Astrocyte (in vitro differentiated cells and primary cell): ENCODE results near the gene DNAJB6. TPM values are rescaled to one million over a fixed set of nuclear protein-coding genes. Genes with fewer than 3 reads are reported as not detected.

Source experiments
- DNase-seq: peaks from one replicate; pipeline ENCODE4 v3.0.0-alpha.2; 2010; ENCODE audit warnings: low read depth
- FAIRE-seq: peaks from 2 replicates; lab custom pipeline; 2011; peaks lifted over from hg19 to GRCh38; lab: Jason Lieb, UNC
- H2AFZ ChIP-seq: 2 replicates; pipeline ENCODE4 v1.6.0; 2012; ENCODE audit warnings: low read depth, low read length, inconsistent platforms
- H3K27ac ChIP-seq: 2 replicates; pipeline ENCODE4 v1.5.1; 2011; ENCODE audit warnings: low read depth, low read length, inconsistent platforms
- H3K27me3 ChIP-seq: 2 replicates; pipeline ENCODE4 v1.6.0; 2011; ENCODE audit warnings: low read length, inconsistent platforms; ENCODE audit not compliant: insufficient read depth
- H3K36me3 ChIP-seq: 2 replicates; pipeline ENCODE4 v1.5.1; 2011; ENCODE audit warnings: low read length, inconsistent platforms; ENCODE audit not compliant: insufficient read depth
- H3K4me1 ChIP-seq: 2 replicates; pipeline ENCODE4 v1.5.1; 2011; ENCODE audit warnings: low read length, inconsistent platforms; ENCODE audit not compliant: insufficient read depth
- H3K4me2 ChIP-seq: 2 replicates; pipeline ENCODE4 v1.6.0; 2012; ENCODE audit warnings: low read length, inconsistent platforms
- H3K4me3 ChIP-seq: 2 replicates; pipeline ENCODE4 v1.5.1; 2011; ENCODE audit warnings: low read depth, mild to moderate bottlenecking, low read length, inconsistent platforms; ENCODE audit not compliant: insufficient read depth
- H3K79me2 ChIP-seq: 2 replicates; pipeline ENCODE4 v1.6.0; 2012; ENCODE audit warnings: mild to moderate bottlenecking, low read length, inconsistent platforms; ENCODE audit not compliant: insufficient read depth
- H3K9ac ChIP-seq: 2 replicates; pipeline ENCODE4 v1.6.0; 2012; ENCODE audit warnings: mild to moderate bottlenecking, low read length, inconsistent platforms
- H3K9me3 ChIP-seq: 2 replicates; pipeline ENCODE4 v1.5.1; 2012; ENCODE audit warnings: low read depth, mild to moderate bottlenecking, low read length, inconsistent platforms; ENCODE audit not compliant: insufficient read depth
- H4K20me1 ChIP-seq: 2 replicates; pipeline ENCODE4 v1.6.0; 2012; ENCODE audit warnings: low read length, inconsistent platforms; ENCODE audit not compliant: insufficient read depth
- H3K27ac Mint-ChIP-seq: one replicate; pipeline ENCODE4 v1.8.0; 2021; ENCODE audit warnings: mild to moderate bottlenecking, mixed read lengths; ENCODE audit not compliant: unreplicated experiment
- H3K27me3 Mint-ChIP-seq: one replicate; pipeline ENCODE4 v1.8.0; 2021; ENCODE audit warnings: low read depth, mixed read lengths; ENCODE audit not compliant: unreplicated experiment
- H3K36me3 Mint-ChIP-seq: one replicate; pipeline ENCODE4 v1.8.0; 2021; ENCODE audit warnings: low read depth, mixed read lengths; ENCODE audit not compliant: unreplicated experiment
- H3K4me1 Mint-ChIP-seq: one replicate; pipeline ENCODE4 v1.8.0; 2021; ENCODE audit warnings: low read depth, mixed read lengths; ENCODE audit not compliant: unreplicated experiment
- H3K4me3 Mint-ChIP-seq: one replicate; pipeline ENCODE4 v1.8.0; 2021; ENCODE audit warnings: mild to moderate bottlenecking, moderate library complexity, mixed read lengths; ENCODE audit not compliant: unreplicated experiment
- H3K9me3 Mint-ChIP-seq: one replicate; pipeline ENCODE4 v1.8.0; 2021; ENCODE audit warnings: mild to moderate bottlenecking, mixed read lengths; ENCODE audit not compliant: unreplicated experiment
- CTCF ChIP-seq: IDR thresholded peaks from 2 replicates; pipeline ENCODE4 v1.5.1; 2011; ENCODE audit warnings: low read depth, mild to moderate bottlenecking, inconsistent platforms, low read length, moderate library complexity; ENCODE audit not compliant: insufficient read depth
- EZH2 ChIP-seq: IDR thresholded peaks from 2 replicates; pipeline ENCODE4 v1.6.1; 2012; ENCODE audit warnings: mild to moderate bottlenecking, low read length, inconsistent platforms; ENCODE audit not compliant: insufficient read depth
- total RNA-seq: library from RNA; stranded (reverse); gene quantifications from 2 replicates; pipeline ENCODE4 v1.2.1, GENCODE V29; 2021

The DNAJB6 gene
- total RNA-seq, 1 donor from 2014 or later = 179 TPM

GRCh38 chr7:157372300-157373232, 35.8 kb downstream of the DNAJB6 start:
- Histone ChIP-seq H3K4me1 (no peaks in the 10 kb centered on the region), H3K79me2 (peaks cover 93% of the 10 kb centered on the region), H3K27ac (no peak overlapping the region), H3K4me2 (no peak overlapping the region), H2AFZ (no peak overlapping the region), H3K9me3 (no peaks in the 10 kb centered on the region), H3K27me3 (no peaks in the 10 kb centered on the region), H3K4me3 (no peak overlapping the region), H4K20me1 (peaks cover 95% of the 10 kb centered on the region), H3K9ac (no peak overlapping the region), H3K36me3 (peaks cover 35% of the 10 kb centered on the region)
- no peak for TF ChIP-seq EZH2
- no peak for TF ChIP-seq CTCF
- H3K27ac Mint-ChIP-seq = peak overlapping the region; percentile 4
- no peak overlapping the region for H3K4me3 Mint-ChIP-seq
- DNase-seq (no peak), FAIRE-seq (no peak)
- no peaks in the 10 kb centered on the region for H3K27me3 Mint-ChIP-seq
- peaks cover 44% of the 10 kb centered on the region for H3K36me3 Mint-ChIP-seq
- peaks cover 19% of the 10 kb centered on the region for H3K4me1 Mint-ChIP-seq
- H3K9me3 Mint-ChIP-seq = no peaks in the 10 kb centered on the region

GRCh38 chr7:157373493-157373892, 36.7 kb downstream of the DNAJB6 start:
- H3K4me2 ChIP-seq = no peak overlapping the region
- peaks cover 25% of the 10 kb centered on the region for H3K36me3 ChIP-seq
- Mint-ChIP-seq H3K27me3 (no peaks in the 10 kb centered on the region), H3K36me3 (peaks cover 43% of the 10 kb centered on the region), H3K4me1 (peaks cover 21% of the 10 kb centered on the region), H3K27ac (no peak overlapping the region), H3K9me3 (no peaks in the 10 kb centered on the region), H3K4me3 (no peak overlapping the region)
- H3K9ac ChIP-seq = no peak overlapping the region
- no peak for FAIRE-seq
- no peaks in the 10 kb centered on the region for H3K4me1 ChIP-seq
- H3K79me2 ChIP-seq = peaks cover 93% of the 10 kb centered on the region
- H2AFZ ChIP-seq = no peak overlapping the region
- no peak overlapping the region for H3K4me3 ChIP-seq
- no peaks in the 10 kb centered on the region for H3K9me3 ChIP-seq
- no peak for TF ChIP-seq CTCF
- no peak for TF ChIP-seq EZH2
- no peak overlapping the region for H3K27ac ChIP-seq
- no peak for DNase-seq
- no peaks in the 10 kb centered on the region for H3K27me3 ChIP-seq
- peaks cover 95% of the 10 kb centered on the region for H4K20me1 ChIP-seq

GRCh38 chr7:157375410-157375809, 38.6 kb downstream of the DNAJB6 start:
- Histone ChIP-seq H2AFZ (no peak overlapping the region), H3K27ac (no peak overlapping the region), H3K36me3 (peaks cover 16% of the 10 kb centered on the region), H3K4me3 (no peak overlapping the region), H3K4me1 (no peaks in the 10 kb centered on the region), H3K4me2 (no peak overlapping the region), H3K27me3 (no peaks in the 10 kb centered on the region), H4K20me1 (peaks cover 97% of the 10 kb centered on the region), H3K9ac (no peak overlapping the region), H3K79me2 (peaks cover 100% of the 10 kb centered on the region), H3K9me3 (no peaks in the 10 kb centered on the region)
- H3K27ac Mint-ChIP-seq = no peak overlapping the region
- no peaks in the 10 kb centered on the region for H3K27me3 Mint-ChIP-seq
- no peak for TF ChIP-seq EZH2
- no peak for TF ChIP-seq CTCF
- H3K36me3 Mint-ChIP-seq = peaks cover 36% of the 10 kb centered on the region
- peaks cover 21% of the 10 kb centered on the region for H3K4me1 Mint-ChIP-seq
- no peak for DNase-seq
- H3K4me3 Mint-ChIP-seq = no peak overlapping the region
- H3K9me3 Mint-ChIP-seq = no peaks in the 10 kb centered on the region
- FAIRE-seq = no peak
